ENCODE data around the gene IKZF2.

IKZF2 gene

GRCh38 chr2:212995920-212996319 lies 155.5 kb downstream of the IKZF2 start:
- DNase-seq, result no peak

GRCh38 chr2:212994976-212995375 lies 156.4 kb downstream of the IKZF2 start:
- no peak for DNase-seq

GRCh38 chr2:212991120-212991519 lies 160.3 kb downstream of the IKZF2 start:
- no peak for DNase-seq

GRCh38 chr2:212990697-212991096 lies 160.7 kb downstream of the IKZF2 start:
- DNase-seq, result no peak

GRCh38 chr2:212987492-212987891 lies 163.9 kb downstream of the IKZF2 start:
- no peak for DNase-seq

GRCh38 chr2:212984129-212984528 lies 167.3 kb downstream of the IKZF2 start:
- DNase-seq, result no peak

- DNase-seq, result no peak
Observed at GRCh38 chr2:212979799-212980198, 171.6 kb downstream of the IKZF2 start.

GRCh38 chr2:212979046-212979612 lies 172.3 kb downstream of the IKZF2 start:
- DNase-seq, result no peak

GRCh38 chr2:212977152-212977551 lies 174.3 kb downstream of the IKZF2 start:
- no peak for DNase-seq

GRCh38 chr2:212975333-212975732 lies 176.1 kb downstream of the IKZF2 start:
- DNase-seq, result no peak

- no peak for DNase-seq
Observed at GRCh38 chr2:212974692-212975091, 176.7 kb downstream of the IKZF2 start.

GRCh38 chr2:212973347-212973746 lies 178.1 kb downstream of the IKZF2 start:
- DNase-seq, result no peak

- DNase-seq, result no peak
Observed at GRCh38 chr2:212970132-212970531, 181.3 kb downstream of the IKZF2 start.

GRCh38 chr2:212968284-212969081 lies 182.9 kb downstream of the IKZF2 start:
- DNase-seq, result no peak

- DNase-seq, result no peak
Observed at GRCh38 chr2:212966884-212967283, 184.5 kb downstream of the IKZF2 start.

GRCh38 chr2:212962691-212963090 lies 188.7 kb downstream of the IKZF2 start:
- DNase-seq, result no peak

- DNase-seq, result no peak
Observed at GRCh38 chr2:212961255-212961654, 190.2 kb downstream of the IKZF2 start.

- DNase-seq, result no peak
Observed at GRCh38 chr2:212960336-212960735, 191.1 kb downstream of the IKZF2 start.

GRCh38 chr2:212959471-212960117 lies 191.8 kb downstream of the IKZF2 start:
- no peak for DNase-seq

- no peak for DNase-seq
Observed at GRCh38 chr2:212958757-212959295, 192.6 kb downstream of the IKZF2 start.

GRCh38 chr2:212958133-212958532 lies 193.3 kb downstream of the IKZF2 start:
- no peak for DNase-seq

- no peak for DNase-seq
Observed at GRCh38 chr2:212957624-212958023, 193.8 kb downstream of the IKZF2 start.

GRCh38 chr2:212956665-212957607 lies 194.5 kb downstream of the IKZF2 start:
- no peak for DNase-seq
